ENCODE measurements around the gene LYST.

DNA sequence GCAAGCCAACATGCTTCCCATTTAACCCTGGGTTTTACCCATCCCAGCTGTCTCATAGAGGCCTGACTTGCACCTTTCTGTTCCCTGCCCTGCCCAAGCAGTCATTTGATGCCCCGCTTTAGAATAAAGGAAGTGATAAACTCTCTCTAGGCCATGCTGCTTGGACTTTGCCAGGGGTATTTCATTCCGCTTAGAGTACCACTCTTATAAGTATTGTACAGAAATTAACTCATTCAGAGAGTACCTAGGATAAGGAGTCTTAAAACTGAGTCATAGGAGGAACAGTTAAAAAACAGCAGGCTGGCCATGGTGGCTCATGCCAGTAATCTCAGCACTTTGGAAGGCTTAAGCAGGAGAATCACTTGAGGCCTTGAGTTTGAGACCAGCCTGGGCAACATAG, 21.0 kb upstream of the LYST start:
- TF ChIP-seq, protein P1, sequence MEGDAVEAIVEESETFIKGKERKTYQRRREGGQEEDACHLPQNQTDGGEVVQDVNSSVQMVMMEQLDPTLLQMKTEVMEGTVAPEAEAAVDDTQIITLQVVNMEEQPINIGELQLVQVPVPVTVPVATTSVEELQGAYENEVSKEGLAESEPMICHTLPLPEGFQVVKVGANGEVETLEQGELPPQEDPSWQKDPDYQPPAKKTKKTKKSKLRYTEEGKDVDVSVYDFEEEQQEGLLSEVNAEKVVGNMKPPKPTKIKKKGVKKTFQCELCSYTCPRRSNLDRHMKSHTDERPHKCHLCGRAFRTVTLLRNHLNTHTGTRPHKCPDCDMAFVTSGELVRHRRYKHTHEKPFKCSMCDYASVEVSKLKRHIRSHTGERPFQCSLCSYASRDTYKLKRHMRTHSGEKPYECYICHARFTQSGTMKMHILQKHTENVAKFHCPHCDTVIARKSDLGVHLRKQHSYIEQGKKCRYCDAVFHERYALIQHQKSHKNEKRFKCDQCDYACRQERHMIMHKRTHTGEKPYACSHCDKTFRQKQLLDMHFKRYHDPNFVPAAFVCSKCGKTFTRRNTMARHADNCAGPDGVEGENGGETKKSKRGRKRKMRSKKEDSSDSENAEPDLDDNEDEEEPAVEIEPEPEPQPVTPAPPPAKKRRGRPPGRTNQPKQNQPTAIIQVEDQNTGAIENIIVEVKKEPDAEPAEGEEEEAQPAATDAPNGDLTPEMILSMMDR (IDR thresholded peaks at IDR 0.05; ENCODE audit: insufficient read depth, low read length): no peak
- TF ChIP-seq, protein P2, sequence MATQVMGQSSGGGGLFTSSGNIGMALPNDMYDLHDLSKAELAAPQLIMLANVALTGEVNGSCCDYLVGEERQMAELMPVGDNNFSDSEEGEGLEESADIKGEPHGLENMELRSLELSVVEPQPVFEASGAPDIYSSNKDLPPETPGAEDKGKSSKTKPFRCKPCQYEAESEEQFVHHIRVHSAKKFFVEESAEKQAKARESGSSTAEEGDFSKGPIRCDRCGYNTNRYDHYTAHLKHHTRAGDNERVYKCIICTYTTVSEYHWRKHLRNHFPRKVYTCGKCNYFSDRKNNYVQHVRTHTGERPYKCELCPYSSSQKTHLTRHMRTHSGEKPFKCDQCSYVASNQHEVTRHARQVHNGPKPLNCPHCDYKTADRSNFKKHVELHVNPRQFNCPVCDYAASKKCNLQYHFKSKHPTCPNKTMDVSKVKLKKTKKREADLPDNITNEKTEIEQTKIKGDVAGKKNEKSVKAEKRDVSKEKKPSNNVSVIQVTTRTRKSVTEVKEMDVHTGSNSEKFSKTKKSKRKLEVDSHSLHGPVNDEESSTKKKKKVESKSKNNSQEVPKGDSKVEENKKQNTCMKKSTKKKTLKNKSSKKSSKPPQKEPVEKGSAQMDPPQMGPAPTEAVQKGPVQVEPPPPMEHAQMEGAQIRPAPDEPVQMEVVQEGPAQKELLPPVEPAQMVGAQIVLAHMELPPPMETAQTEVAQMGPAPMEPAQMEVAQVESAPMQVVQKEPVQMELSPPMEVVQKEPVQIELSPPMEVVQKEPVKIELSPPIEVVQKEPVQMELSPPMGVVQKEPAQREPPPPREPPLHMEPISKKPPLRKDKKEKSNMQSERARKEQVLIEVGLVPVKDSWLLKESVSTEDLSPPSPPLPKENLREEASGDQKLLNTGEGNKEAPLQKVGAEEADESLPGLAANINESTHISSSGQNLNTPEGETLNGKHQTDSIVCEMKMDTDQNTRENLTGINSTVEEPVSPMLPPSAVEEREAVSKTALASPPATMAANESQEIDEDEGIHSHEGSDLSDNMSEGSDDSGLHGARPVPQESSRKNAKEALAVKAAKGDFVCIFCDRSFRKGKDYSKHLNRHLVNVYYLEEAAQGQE (IDR thresholded peaks at IDR 0.05; ENCODE audit: insufficient replicate concordance, low read depth): no peak
- TF ChIP-seq POLR2AphosphoS5 (IDR thresholded peaks at IDR 0.05; ENCODE audit: low read depth) (no peak), GABPA (IDR thresholded peaks at IDR 0.05; ENCODE audit: low read depth) (no peak)
